Epithelial cell of esophagus (primary cell): ENCODE results near the gene FRAS1.

ENCODE experiments used
- DNase-seq: peaks from one replicate; pipeline ENCODE4 v3.0.0; 2010; ENCODE audit warnings: low read depth
- H3K4me3 ChIP-seq: 2 replicates; pipeline ENCODE4 v1.5.1; 2011; ENCODE audit warnings: mild to moderate bottlenecking, low read length, control low read depth
- CTCF ChIP-seq: IDR thresholded peaks from 2 replicates; pipeline ENCODE4 v1.5.1; 2011; ENCODE audit warnings: low read depth, mild to moderate bottlenecking, low read length, control low read depth, inconsistent platforms; ENCODE audit not compliant: insufficient read depth; ENCODE audit errors: missing control alignments

FRAS1 gene

DNA sequence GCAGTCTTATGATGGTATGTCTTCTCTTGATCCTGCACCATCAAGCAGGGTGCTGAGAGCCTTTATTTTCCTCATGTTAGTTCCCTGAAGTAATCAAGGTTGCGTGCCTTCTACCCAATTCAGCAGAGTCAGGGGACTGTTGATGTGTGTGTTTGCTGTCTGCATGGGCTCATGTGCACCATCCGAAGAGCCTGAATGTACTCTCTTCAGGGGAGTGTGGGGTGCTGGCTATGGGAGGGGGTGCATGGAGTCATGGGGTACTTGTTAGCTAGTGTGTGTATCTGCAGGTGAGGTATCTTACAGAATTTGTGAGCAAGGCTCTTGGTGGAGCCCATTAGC lies 340.1 kb downstream of the FRAS1 start:
- DNase-seq: no peak
- no peak for TF ChIP-seq CTCF
- no peak overlapping the region for H3K4me3 ChIP-seq

DNA sequence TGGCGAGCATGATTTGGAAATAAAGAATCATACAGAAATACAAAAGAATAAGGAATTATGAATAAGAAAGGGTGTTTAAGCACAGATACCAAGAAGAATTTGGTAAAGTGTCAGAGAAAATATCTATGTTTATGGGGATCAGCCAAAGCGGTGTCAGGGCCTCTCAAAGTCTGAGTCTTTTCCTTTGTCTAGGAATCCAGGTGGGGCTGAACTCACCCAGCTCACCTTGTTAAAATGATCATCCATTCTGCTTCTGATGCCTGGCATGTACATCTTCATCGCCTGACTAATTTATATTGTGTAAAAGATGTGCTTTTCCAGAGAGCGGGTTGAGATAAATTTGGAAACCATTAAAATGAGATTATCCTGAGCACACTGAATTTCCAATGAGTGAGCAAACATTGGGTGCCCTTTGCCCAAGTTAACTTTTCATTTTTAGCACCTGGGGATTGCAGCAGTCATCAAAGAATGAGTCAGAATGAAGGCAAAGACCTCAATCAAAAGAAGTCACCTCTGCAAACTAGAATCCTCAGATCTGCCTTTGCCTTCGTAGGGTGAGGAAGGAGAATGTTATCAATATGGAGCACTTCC lies 352.6 kb downstream of the FRAS1 start:
- no peak overlapping the region for H3K4me3 ChIP-seq
- peak; percentile 48 for DNase-seq
- no peak for TF ChIP-seq CTCF

DNA sequence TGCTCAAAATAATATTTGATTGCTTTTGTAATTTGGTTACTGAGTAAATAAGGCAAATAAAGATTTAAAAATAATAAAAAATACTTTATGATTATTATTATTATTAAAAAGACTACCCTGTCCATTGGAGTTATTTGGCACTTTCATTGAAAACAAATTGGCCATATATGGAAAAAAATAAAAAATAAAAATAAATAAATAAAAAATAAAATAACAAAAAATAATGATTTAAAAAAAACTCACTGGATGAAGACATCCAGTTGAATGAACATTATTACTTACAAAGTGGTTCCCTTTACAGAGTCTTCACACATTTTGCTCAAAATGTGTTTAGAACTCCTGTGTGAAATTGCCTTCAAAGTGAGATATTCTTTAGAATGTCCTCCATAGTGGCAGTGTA lies 353.1 kb downstream of the FRAS1 start:
- TF ChIP-seq CTCF: no peak
- no peak for DNase-seq
- H3K4me3 ChIP-seq: no peak overlapping the region

DNA sequence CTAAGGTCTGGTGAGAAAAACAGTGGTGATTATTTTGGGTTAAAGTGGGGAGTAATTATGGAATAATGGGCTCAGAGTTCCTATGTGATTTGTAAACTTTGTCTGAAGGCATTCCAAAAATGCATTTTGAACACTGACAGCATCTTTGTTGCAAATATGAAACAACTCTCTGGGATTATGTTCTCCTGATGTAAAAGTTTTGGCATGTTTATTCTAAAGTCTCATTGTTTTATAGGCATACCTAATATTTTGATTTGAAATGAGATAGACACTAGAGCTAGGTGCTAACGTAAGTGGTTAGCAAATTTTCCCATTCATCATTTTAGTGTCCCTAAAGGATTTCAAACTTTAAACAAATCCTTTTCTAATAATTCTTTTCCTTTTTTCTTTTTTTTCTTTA lies 353.6 kb downstream of the FRAS1 start:
- no peak for TF ChIP-seq CTCF
- DNase-seq: no peak
- H3K4me3 ChIP-seq: no peak overlapping the region

DNA sequence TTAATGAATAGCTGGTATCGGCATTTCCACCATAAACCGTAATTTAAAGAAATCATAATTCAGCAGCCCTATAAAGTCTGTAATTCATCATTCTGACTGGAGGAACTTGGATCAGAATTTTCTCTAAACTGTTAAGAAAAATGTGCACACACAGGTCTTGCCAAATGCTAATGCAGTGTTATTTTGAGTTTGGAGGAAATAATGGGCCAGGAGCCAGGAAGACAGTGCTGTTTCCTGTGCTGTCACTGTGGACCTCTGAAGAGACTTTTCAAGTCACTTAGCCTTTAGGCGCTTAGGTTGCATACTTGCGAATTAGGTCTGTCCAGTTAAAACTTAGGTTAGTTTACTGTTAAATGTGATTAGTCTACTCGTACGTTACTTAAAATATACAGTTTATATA lies 357.0 kb downstream of the FRAS1 start:
- no peak for TF ChIP-seq CTCF
- no peak overlapping the region for H3K4me3 ChIP-seq
- DNase-seq: peak; percentile 7

DNA sequence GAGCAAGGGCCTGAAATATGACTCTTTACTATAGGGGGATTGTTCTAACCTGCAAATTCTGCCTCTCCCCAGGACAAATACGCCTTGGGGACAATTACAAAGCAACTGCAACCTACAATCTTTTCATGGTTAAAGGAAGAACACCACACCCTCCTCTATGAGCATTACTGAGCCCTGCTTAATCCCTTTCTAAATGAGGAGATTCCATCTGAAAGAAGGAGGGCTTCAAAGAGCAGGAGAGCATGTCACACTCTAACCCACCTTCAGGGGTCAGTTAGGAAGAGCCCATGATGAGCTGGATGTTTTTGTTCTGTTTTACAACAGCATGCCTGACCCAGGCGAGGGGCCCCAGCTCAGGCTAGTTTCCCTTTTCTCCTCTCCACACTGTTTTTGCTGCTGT lies 360.5 kb downstream of the FRAS1 start:
- H3K4me3 ChIP-seq: no peak overlapping the region
- no peak for TF ChIP-seq CTCF
- DNase-seq: peak; percentile 81

DNA sequence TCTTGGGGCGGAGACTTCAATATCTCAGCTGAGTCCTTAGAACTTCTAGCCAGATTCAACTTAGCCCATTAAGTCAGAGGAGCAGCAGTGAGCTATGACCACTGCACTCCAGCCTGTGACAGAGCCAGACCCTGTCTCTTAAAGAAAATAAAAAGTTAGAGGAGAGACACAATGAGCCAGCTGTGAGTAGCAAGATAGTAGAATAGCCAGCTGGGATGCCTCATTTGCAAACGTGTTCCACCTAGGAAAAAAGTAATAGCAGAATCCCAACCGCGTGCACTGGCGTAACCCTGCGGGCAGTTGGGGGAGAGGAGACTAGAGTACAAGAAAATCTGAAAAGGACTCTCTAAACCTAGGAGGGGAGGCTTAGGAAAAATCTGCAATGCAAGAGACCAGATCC lies 361.3 kb downstream of the FRAS1 start:
- no peak for DNase-seq
- H3K4me3 ChIP-seq: no peak overlapping the region
- no peak for TF ChIP-seq CTCF
